Measurements from ENCODE around the gene RHD.
"Not testable (repeated sequence)": the region's sequence is repeated elsewhere in the genome, so short reads cannot be mapped to it uniquely, and the experiment has no call there.

The RHD gene

DNA sequence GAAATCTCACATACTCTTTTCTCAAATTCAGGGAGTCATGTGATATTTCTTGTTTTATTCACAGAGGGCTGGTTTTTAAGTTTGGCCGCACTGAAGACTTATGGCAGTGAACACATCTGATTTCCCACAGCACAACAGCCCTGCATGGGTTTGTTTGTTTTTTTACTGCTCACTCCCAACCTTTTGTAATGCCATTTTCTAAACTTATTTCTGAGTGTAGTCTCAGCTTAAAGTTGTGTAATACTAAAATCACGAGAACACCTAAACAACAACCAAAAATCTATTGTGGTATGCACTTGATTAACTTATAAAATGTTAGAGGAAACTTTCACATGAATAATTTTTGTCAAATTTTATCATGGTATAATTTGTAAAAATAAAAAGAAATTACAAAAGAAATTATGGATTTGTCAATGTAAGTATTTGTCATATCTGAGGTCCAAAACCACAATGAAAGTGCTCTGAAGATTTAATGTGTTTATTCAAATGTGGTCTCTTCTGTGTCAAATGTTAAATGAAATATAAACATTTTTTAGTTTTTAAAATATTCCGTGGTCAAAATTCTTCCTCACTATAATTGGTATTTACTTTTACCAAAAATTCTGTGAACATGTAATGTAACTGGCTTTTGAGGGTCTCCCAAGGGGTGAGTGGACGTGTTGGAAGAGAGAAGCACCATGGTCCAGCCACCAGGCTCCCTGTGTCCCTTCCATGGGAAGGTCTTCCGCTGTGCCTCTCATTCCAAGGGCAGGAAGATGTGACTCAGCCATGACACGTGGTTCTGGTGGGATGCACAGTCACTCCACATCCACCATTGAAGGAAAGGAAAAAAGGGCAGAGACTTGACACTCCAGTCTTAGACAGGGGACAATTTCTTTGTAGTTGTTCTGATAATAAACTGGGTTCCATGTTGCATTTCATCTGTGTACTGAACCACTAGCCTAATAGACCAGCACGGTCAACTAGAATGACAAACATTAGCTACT lies 88.6 kb downstream of the RHD start:
- DNase-seq = no peak

DNA sequence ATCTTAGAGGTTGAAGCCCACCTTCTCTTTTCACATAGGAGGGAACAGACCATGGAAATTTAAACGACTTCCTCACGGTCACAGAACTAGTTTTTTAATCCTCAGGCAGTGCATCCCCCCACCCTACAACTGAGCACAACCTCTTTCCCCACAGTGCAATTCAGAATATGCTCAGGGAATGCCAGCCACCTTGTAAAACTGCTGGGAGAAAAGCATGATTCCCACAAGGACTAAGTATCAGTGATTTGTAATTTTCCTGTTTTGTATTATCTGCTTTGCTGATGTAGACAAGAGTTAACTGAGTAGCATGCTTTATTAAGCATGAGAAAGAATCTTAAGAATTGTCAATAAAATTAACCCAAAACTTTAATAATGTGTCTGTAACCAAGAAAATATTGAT lies 89.6 kb downstream of the RHD start:
- no peak for DNase-seq

DNA sequence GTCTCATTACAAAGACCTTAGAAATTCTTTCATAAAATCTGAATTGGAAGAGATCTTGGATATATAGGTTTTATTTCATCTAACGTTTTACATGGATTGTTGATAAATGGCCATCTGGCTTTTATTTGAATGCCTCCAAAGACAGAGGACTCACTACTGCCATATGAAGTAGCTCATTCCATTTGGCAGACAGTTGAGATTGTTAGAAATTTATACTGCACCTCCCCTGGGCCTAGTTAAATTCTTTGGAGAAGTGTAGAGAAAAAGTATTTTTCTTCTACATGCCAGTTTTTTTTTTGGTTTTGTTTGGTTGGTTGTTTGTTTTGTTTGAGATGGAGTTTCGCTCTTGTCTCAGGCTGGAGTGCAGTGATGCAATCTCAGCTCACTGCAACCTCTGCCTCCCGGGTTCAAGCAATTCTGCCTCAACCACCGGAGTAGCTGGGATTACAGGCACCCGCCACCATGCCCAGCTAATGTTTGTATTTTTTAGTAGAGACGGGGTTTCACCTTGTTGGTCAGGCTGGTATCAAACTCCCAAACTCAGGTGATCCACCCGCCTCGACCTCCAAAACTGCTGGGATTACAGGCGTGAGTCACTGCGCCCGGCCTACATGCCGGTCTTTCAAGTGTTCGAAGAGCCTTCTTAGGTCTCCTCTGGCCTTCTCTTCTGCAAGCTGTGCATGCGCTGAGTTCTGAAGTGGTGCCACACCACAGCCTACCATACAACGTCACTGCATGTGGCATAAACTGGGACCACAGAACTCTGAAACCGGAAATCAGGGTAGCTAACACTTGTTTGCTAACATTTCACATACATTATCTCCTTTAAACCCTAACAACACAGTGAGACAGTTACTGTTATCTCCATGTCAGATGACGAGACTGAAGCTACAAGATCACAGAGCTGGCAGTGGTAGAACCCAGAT lies 90.6 kb downstream of the RHD start:
- not testable (repeated sequence) for DNase-seq

DNA sequence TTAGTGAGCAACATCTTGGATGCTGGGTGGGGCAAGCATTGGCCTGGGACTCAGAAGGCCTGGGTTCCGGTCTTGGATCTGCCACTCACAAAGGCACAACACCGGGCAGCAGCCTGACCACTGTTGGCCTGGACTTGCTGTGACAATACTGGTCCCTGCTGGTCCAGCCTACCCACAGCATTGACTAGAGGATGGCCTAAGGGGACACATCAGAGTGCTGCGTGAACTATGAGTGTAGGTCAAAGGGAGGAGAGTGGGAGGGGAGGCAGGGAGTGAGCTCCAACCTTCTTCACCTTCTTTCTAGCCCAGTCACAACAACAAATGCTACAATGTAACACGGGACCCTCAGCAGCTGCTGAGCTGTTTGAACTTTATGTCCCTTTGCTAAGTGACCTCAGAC lies 96.9 kb downstream of the RHD start:
- no peak for DNase-seq

DNA sequence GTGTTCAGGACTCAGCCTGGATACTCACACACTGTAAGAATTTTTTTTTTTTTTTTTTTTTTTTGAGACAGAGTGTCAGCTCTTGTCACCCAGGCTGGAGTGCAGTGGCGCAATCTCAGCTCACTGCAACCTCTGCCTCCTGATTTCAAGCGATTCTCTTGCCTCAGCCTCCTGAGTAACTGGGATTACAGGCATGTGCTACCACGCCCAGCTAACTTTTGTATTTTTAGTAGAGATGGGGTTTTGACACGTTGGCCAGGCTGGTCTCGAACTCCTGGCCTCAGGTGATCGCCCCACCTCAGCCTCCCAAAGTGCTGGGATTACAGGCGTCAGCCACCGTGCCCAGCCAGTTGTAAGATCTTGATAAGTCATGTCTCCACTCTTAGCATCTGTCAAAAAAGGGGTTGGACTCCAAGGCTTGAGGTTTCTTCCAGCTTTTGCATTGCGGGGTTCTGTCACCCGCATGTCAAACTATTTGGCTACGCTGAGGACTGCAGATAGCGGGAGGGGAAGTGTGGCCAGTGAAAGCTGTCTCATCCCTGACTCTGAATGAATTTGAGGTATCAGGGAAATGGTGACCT lies 97.5 kb downstream of the RHD start:
- DNase-seq = not testable (repeated sequence)

DNA sequence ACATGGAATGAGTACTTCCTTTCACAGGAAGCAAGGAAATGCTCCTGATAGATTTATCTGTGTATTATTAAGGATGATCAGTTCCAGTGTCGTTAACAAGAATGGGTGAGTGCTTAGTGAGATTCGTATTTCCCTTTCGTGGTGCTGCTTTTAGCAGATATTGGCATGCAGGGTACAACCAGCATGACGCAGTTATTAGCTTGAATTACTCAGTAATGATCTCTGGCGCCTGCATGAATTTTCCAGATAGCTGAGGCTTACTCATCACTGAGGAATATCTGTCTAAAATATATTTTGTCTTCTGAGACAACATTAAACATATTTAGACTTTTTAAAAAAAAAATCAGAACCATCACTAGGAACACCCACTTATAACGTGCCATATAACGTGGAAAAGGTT lies 99.4 kb downstream of the RHD start:
- not testable (repeated sequence) for DNase-seq

DNA sequence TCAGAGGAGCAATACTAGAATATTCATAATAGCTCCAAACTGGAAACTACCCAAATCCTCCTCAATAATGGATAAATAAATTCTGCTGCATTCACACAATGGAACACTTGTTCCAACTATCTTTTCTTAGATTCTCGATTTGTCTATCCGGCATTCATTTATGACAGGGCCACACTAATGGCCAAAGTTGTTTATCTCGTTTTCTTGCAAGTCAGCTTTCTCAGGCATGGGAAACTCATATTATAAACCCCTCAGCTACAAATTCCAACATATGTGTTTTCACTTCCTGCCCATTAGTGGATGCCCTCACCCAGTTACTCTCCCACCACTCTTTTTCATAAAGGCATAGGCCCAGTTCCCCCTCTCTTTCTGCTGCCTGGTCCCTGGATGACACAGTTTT lies 106.1 kb downstream of the RHD start:
- DNase-seq = not testable (repeated sequence)
